ENCODE measurements around the gene MAPKAP1.

The MAPKAP1 gene

DNA sequence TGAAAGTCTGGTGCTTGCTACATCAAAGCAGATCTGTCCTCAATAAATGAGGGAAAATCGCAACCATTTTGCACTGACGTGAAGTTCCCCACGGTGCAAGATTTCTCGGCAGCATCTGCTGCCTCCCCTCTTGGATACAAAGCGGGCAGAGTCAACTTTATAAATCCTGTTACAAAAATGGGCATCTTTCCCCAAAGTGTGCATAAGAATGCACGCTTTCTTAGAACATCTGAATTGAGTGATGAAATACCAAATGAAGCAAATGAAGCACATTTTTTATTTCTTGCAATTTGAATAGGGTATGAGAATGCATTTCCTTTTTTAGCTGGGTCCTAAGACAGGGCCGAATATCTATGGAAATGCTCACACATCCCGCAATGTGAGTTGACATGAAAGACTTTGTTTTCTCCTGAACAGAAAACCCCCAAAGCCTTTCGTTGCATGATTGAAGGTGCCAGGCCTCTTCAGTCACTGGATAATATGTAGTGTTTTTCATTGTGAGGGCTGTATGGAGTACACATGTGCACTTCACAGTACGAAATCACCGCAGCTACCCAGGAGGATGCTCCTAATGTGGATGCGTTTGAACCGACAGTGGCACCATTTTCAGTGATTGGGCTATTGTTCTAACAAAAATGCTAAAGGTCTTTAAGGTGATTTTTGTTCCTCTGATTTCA is 19.6 kb upstream of the MAPKAP1 start:
- Histone ChIP-seq H3K4me3 (ENCODE audit: low read depth, low read length) (no peak overlapping the region), H3K79me2 (no peaks in the 10 kb centered on the region), H3K9me3 (ENCODE audit: control insufficient read depth, low read length) (no peaks in the 10 kb centered on the region), H3K27me3 (ENCODE audit: control insufficient read depth, insufficient read depth, low read length) (no peaks in the 10 kb centered on the region), H2AFZ (no peak overlapping the region), H3K9ac (no peak overlapping the region), H3K27ac (no peak overlapping the region), H3K4me2 (ENCODE audit: low read length) (no peak overlapping the region), H3K4me1 (no peaks in the 10 kb centered on the region), H3K36me3 (ENCODE audit: control insufficient read depth, insufficient read depth, low read length) (no peaks in the 10 kb centered on the region)
- TF ChIP-seq, protein P1, sequence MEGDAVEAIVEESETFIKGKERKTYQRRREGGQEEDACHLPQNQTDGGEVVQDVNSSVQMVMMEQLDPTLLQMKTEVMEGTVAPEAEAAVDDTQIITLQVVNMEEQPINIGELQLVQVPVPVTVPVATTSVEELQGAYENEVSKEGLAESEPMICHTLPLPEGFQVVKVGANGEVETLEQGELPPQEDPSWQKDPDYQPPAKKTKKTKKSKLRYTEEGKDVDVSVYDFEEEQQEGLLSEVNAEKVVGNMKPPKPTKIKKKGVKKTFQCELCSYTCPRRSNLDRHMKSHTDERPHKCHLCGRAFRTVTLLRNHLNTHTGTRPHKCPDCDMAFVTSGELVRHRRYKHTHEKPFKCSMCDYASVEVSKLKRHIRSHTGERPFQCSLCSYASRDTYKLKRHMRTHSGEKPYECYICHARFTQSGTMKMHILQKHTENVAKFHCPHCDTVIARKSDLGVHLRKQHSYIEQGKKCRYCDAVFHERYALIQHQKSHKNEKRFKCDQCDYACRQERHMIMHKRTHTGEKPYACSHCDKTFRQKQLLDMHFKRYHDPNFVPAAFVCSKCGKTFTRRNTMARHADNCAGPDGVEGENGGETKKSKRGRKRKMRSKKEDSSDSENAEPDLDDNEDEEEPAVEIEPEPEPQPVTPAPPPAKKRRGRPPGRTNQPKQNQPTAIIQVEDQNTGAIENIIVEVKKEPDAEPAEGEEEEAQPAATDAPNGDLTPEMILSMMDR (IDR thresholded peaks at IDR 0.05) = no peak

DNA sequence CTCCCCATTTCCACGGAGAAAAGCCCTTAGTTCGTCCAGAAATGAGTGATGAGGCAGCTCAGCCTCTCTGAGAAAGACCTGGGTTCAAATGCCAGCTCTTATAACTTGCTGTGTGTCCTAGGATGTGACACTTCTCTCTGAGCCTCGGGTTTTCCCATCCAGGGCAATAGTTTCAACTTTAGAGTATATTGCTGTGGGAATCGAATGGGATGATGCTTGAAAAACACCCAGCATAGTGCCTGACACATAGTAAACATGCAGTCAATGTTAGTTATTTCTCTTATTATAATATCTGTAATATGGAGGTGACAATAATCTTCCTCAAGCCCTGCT is 430 bp upstream of the MAPKAP1 start:
- Histone ChIP-seq H3K4me3 (ENCODE audit: low read depth, low read length) (peak overlapping the region; percentile 90), H3K79me2 (peaks cover 29% of the 10 kb centered on the region), H3K4me1 (peaks cover 6% of the 10 kb centered on the region), H2AFZ (peak overlapping the region; percentile 85), H3K36me3 (ENCODE audit: control insufficient read depth, insufficient read depth, low read length) (no peaks in the 10 kb centered on the region), H3K4me2 (ENCODE audit: low read length) (peak overlapping the region; percentile 92), H3K9me3 (ENCODE audit: control insufficient read depth, low read length) (no peaks in the 10 kb centered on the region), H3K27ac (peak overlapping the region; percentile 42), H3K27me3 (ENCODE audit: control insufficient read depth, insufficient read depth, low read length) (no peaks in the 10 kb centered on the region), H3K9ac (no peak overlapping the region)
- TF ChIP-seq, protein P1 (IDR thresholded peaks at IDR 0.05) = no peak

DNA sequence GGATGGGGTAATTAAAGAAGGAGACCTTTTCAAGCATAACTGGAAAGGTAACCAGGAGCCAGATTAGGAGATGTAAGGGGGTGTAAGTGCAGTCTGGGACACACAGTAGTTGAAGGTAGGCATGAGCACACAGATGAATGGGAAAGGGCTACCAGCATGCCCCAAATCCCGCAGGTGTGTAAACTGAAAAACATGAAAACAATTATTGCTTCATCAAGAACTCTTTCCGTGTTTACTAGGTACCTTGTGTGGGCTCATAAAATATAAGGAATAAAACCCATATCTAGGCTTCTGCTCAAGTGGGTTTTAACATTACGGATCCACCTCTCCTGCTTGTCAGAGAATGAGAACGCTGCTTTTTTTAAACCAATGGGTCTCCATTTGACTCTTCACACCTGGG is 1.1 kb downstream of the MAPKAP1 start:
- TF ChIP-seq, protein P1 (IDR thresholded peaks at IDR 0.05) = no peak
- H3K4me1 ChIP-seq = peaks cover 6% of the 10 kb centered on the region

DNA sequence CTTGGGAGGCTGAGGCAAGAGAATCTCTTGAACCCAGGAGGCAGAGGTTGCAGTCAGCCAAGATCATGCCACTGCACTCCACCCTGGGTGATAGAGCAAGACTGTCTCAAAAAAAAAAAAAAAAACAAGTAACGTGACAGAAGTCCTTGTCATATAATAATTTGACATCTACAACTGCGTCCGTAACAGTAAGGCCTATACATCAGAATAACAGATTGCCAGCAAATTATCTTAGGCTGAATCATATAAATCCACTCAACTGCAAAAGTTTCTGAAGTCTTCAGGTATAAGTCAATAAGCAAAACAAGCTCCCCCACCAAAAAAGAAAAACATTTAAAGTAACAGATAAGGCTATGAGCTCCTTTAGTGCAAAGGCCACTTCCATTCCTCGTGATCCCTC is 3.3 kb downstream of the MAPKAP1 start:
- H3K4me3 ChIP-seq (ENCODE audit: low read depth, low read length) = no peak overlapping the region
- H3K79me2 ChIP-seq = peaks cover 32% of the 10 kb centered on the region
- no peaks in the 10 kb centered on the region for H3K36me3 ChIP-seq (ENCODE audit: control insufficient read depth, insufficient read depth, low read length)
- H3K4me1 ChIP-seq = peaks cover 6% of the 10 kb centered on the region
- no peaks in the 10 kb centered on the region for H3K9me3 ChIP-seq (ENCODE audit: control insufficient read depth, low read length)
- no peak overlapping the region for H2AFZ ChIP-seq
- H3K9ac ChIP-seq = no peak overlapping the region
- no peaks in the 10 kb centered on the region for H3K27me3 ChIP-seq (ENCODE audit: control insufficient read depth, insufficient read depth, low read length)
- H3K4me2 ChIP-seq (ENCODE audit: low read length) = no peak overlapping the region
- H3K27ac ChIP-seq = no peak overlapping the region
- TF ChIP-seq, protein P1 (IDR thresholded peaks at IDR 0.05) = no peak

More for the DNA sequence above, 1.1 kb downstream of the MAPKAP1 start:
- H3K9me3 ChIP-seq (ENCODE audit: control insufficient read depth, low read length) = no peaks in the 10 kb centered on the region
- peak overlapping the region; percentile 90 for H3K4me3 ChIP-seq (ENCODE audit: low read depth, low read length)
- no peaks in the 10 kb centered on the region for H3K36me3 ChIP-seq (ENCODE audit: control insufficient read depth, insufficient read depth, low read length)
- H3K79me2 ChIP-seq = peaks cover 32% of the 10 kb centered on the region
- H3K27ac ChIP-seq = no peak overlapping the region
- no peaks in the 10 kb centered on the region for H3K27me3 ChIP-seq (ENCODE audit: control insufficient read depth, insufficient read depth, low read length)
- H2AFZ ChIP-seq = no peak overlapping the region
- peak overlapping the region; percentile 92 for H3K4me2 ChIP-seq (ENCODE audit: low read length)
- H3K9ac ChIP-seq = no peak overlapping the region

DNA sequence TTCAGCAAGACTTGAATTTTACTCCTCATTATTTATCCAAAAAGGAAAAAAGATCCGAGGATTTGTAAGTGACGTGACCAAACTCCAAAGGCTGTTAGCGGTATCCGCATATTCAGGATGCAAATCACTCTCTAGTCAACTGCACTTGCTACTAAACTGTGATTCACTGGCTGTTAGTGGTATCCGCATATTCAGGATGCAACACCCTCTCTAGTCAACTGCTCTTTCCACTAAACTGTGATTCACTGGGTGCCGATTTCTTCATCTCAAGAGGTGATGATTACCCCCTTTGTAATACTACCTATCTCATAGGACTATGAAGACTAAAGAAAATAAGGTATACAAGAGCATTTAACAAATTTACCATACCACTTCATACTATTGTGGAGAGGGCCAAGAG is 5.7 kb downstream of the MAPKAP1 start:
- Histone ChIP-seq H3K9me3 (ENCODE audit: control insufficient read depth, low read length) (no peaks in the 10 kb centered on the region), H2AFZ (no peak overlapping the region), H3K4me1 (peaks cover 3% of the 10 kb centered on the region), H3K36me3 (ENCODE audit: control insufficient read depth, insufficient read depth, low read length) (no peaks in the 10 kb centered on the region), H3K4me2 (ENCODE audit: low read length) (no peak overlapping the region), H3K27me3 (ENCODE audit: control insufficient read depth, insufficient read depth, low read length) (no peaks in the 10 kb centered on the region), H3K9ac (no peak overlapping the region), H3K4me3 (ENCODE audit: low read depth, low read length) (no peak overlapping the region), H3K79me2 (peaks cover 17% of the 10 kb centered on the region), H3K27ac (no peak overlapping the region)
- TF ChIP-seq, protein P1 (IDR thresholded peaks at IDR 0.05) = no peak

All from parathyroid adenoma (tissue), 2 donors.